ENCODE data around the gene PVALB. TPM values are rescaled to one million over a fixed set of nuclear protein-coding genes. Genes with fewer than 3 reads are reported as not detected.
"Not testable (repeated sequence)": the region's sequence is repeated elsewhere in the genome, so short reads cannot be mapped to it uniquely, and the experiment has no call there.

The PVALB gene
- total RNA-seq, 2 experiments from 2014 or later, result not detected

GRCh38 chr22:36762687-36763260, 54.1 kb downstream of the PVALB start:
- ATAC-seq (no peak), DNase-seq (no peak)
- H3K9me3 Mint-ChIP-seq (ENCODE audit: low read depth), result no peaks in the 10 kb centered on the region
- POLR2A ChIA-PET, result no interaction called here
- H3K4me1 Mint-ChIP-seq, result no peaks in the 10 kb centered on the region
- H3K27me3 Mint-ChIP-seq, result no peaks in the 10 kb centered on the region
- CTCF ChIA-PET, result no interaction called here
- no peak overlapping the region for H3K4me3 Mint-ChIP-seq
- peaks cover 1% of the 10 kb centered on the region for H3K36me3 Mint-ChIP-seq (ENCODE audit: low read depth)
- intact Hi-C loops (cut with DNase I, micrococcal nuclease), result no loop called here
- no peak overlapping the region for H3K27ac Mint-ChIP-seq

- H3K27me3 Mint-ChIP-seq, result no peaks in the 10 kb centered on the region
These were observed 55.1 kb downstream of the PVALB start for GRCh38 chr22:36761553-36762240.

GRCh38 chr22:36760786-36761185, 56.0 kb downstream of the PVALB start:
- POLR2A ChIA-PET, result no interaction called here
- no peak for ATAC-seq
- intact Hi-C loops (cut with DNase I, micrococcal nuclease), result no loop called here

More at GRCh38 chr22:36761553-36762240, 55.1 kb downstream of the PVALB start:
- Mint-ChIP-seq H3K4me3 (no peak overlapping the region), H3K36me3 (ENCODE audit: low read depth) (peaks cover 1% of the 10 kb centered on the region), H3K4me1 (no peaks in the 10 kb centered on the region), H3K27ac (no peak overlapping the region), H3K9me3 (ENCODE audit: low read depth) (no peaks in the 10 kb centered on the region)
- DNase-seq (no peak), ATAC-seq (no peak)
- intact Hi-C loops (cut with DNase I, micrococcal nuclease), result no loop called here
- CTCF ChIA-PET, result interaction anchor here (0.8 kb wide), 1 partner anchor 218 kb away, joined by 3 read pairs; no protein-coding TSS in a partner anchor
- POLR2A ChIA-PET, result no interaction called here

GRCh38 chr22:36759481-36760159, 57.2 kb downstream of the PVALB start:
- no peak for ATAC-seq
- POLR2A ChIA-PET, result no interaction called here
- Mint-ChIP-seq H3K9me3 (ENCODE audit: low read depth) (no peaks in the 10 kb centered on the region), H3K27ac (no peak overlapping the region), H3K27me3 (peaks cover under 1% of the 10 kb centered on the region), H3K36me3 (ENCODE audit: low read depth) (peaks cover 1% of the 10 kb centered on the region), H3K4me1 (no peaks in the 10 kb centered on the region), H3K4me3 (no peak overlapping the region)
- intact Hi-C loops (cut with DNase I, micrococcal nuclease), result no loop called here
- CTCF ChIA-PET, result interaction anchor here (0.6 to 1.2 kb wide), 3 partner anchors 10 to 93 kb away, joined by 4 to 5 read pairs (median 4); partner anchors contain the start of gene IFT27
- DNase-seq, result no peak

More at GRCh38 chr22:36760786-36761185, 56.0 kb downstream of the PVALB start:
- H3K36me3 Mint-ChIP-seq (ENCODE audit: low read depth), result peaks cover 1% of the 10 kb centered on the region
- no peaks in the 10 kb centered on the region for H3K9me3 Mint-ChIP-seq (ENCODE audit: low read depth)
- CTCF ChIA-PET, result no interaction called here
- H3K4me3 Mint-ChIP-seq, result no peak overlapping the region
- no peaks in the 10 kb centered on the region for H3K27me3 Mint-ChIP-seq
- no peak for DNase-seq
- H3K4me1 Mint-ChIP-seq, result no peaks in the 10 kb centered on the region
- H3K27ac Mint-ChIP-seq, result no peak overlapping the region

GRCh38 chr22:36758792-36759271, 58.0 kb downstream of the PVALB start:
- no peaks in the 10 kb centered on the region for H3K9me3 Mint-ChIP-seq (ENCODE audit: low read depth)
- no peaks in the 10 kb centered on the region for H3K4me1 Mint-ChIP-seq
- no peak for ATAC-seq
- H3K27me3 Mint-ChIP-seq, result peaks cover 2% of the 10 kb centered on the region
- H3K4me3 Mint-ChIP-seq, result no peak overlapping the region
- DNase-seq, result no peak
- intact Hi-C loops (cut with DNase I, micrococcal nuclease), result no loop called here
- no peak overlapping the region for H3K27ac Mint-ChIP-seq
- H3K36me3 Mint-ChIP-seq (ENCODE audit: low read depth), result peaks cover 1% of the 10 kb centered on the region
- CTCF ChIA-PET, result interaction anchor here (0.8 to 3.4 kb wide), 6 partner anchors 9 to 258 kb away, joined by 3 to 18 read pairs (median 4); partner anchors contain the start of gene IFT27
- POLR2A ChIA-PET, result no interaction called here

GRCh38 chr22:36757668-36758211, 59.1 kb downstream of the PVALB start:
- Mint-ChIP-seq H3K4me3 (no peak overlapping the region), H3K27ac (peak overlapping the region; percentile 37), H3K36me3 (ENCODE audit: low read depth) (peaks cover 1% of the 10 kb centered on the region), H3K4me1 (no peaks in the 10 kb centered on the region), H3K27me3 (peaks cover 4% of the 10 kb centered on the region), H3K9me3 (ENCODE audit: low read depth) (no peaks in the 10 kb centered on the region)
- ChIA-PET POLR2A (no interaction called here), CTCF (interaction anchor here (0.6 to 3.4 kb wide), 15 partner anchors 8 to 1306 kb away, joined by 3 to 18 read pairs (median 4); partner anchors contain the start of gene IFT27)
- DNase-seq, result peak; percentile 89
- intact Hi-C loops (cut with DNase I, micrococcal nuclease), result loop anchor here (1.0 kb wide), 3 partner anchors 17 to 221 kb away; no protein-coding TSS in a partner anchor
- ATAC-seq, result peak; percentile 93

- Mint-ChIP-seq H3K9me3 (ENCODE audit: low read depth) (no peaks in the 10 kb centered on the region), H3K27ac (peak overlapping the region; percentile 37), H3K36me3 (ENCODE audit: low read depth) (no peaks in the 10 kb centered on the region), H3K4me3 (no peak overlapping the region), H3K4me1 (no peaks in the 10 kb centered on the region), H3K27me3 (peaks cover 4% of the 10 kb centered on the region)
- no peak for ATAC-seq
- CTCF ChIA-PET, result interaction anchor here (0.6 to 3.4 kb wide), 13 partner anchors 9 to 1306 kb away, joined by 3 to 18 read pairs (median 3); partner anchors contain the start of gene IFT27
- DNase-seq, result no peak
- intact Hi-C loops (cut with DNase I, micrococcal nuclease), result loop anchor here (1.0 kb wide), 3 partner anchors 17 to 221 kb away; no protein-coding TSS in a partner anchor
- POLR2A ChIA-PET, result no interaction called here
These were observed 59.8 kb downstream of the PVALB start for GRCh38 chr22:36756746-36757655.

GRCh38 chr22:36756031-36756430, 60.8 kb downstream of the PVALB start:
- H3K36me3 Mint-ChIP-seq (ENCODE audit: low read depth), result no peaks in the 10 kb centered on the region
- no peak overlapping the region for H3K4me3 Mint-ChIP-seq
- CTCF ChIA-PET, result interaction anchor here (0.7 to 3.4 kb wide), 4 partner anchors 12 to 26 kb away, joined by 3 to 18 read pairs (median 6); partner anchors contain the start of gene IFT27
- DNase-seq (no peak), ATAC-seq (no peak)
- intact Hi-C loops (cut with DNase I, micrococcal nuclease), result no loop called here
- H3K9me3 Mint-ChIP-seq (ENCODE audit: low read depth), result no peaks in the 10 kb centered on the region
- H3K27ac Mint-ChIP-seq, result no peak overlapping the region
- H3K27me3 Mint-ChIP-seq, result peaks cover 4% of the 10 kb centered on the region
- POLR2A ChIA-PET, result interaction anchor here (0.6 kb wide), 1 partner anchor 31 kb away, joined by 3 read pairs; no protein-coding TSS in a partner anchor
- H3K4me1 Mint-ChIP-seq, result no peaks in the 10 kb centered on the region

GRCh38 chr22:36755316-36755715, 61.5 kb downstream of the PVALB start:
- no peak overlapping the region for H3K27ac Mint-ChIP-seq
- no peak for ATAC-seq
- POLR2A ChIA-PET, result interaction anchor here (0.6 kb wide), 1 partner anchor 31 kb away, joined by 3 read pairs; no protein-coding TSS in a partner anchor
- H3K27me3 Mint-ChIP-seq, result peaks cover 4% of the 10 kb centered on the region
- intact Hi-C loops (cut with DNase I, micrococcal nuclease), result no loop called here
- CTCF ChIA-PET, result interaction anchor here (1.0 to 3.4 kb wide), 3 partner anchors 11 to 20 kb away, joined by 3 to 18 read pairs (median 4); partner anchors contain the start of gene IFT27
- no peaks in the 10 kb centered on the region for H3K36me3 Mint-ChIP-seq (ENCODE audit: low read depth)
- H3K4me3 Mint-ChIP-seq, result no peak overlapping the region
- DNase-seq, result no peak
- H3K9me3 Mint-ChIP-seq (ENCODE audit: low read depth), result no peaks in the 10 kb centered on the region
- H3K4me1 Mint-ChIP-seq, result no peaks in the 10 kb centered on the region

- H3K9me3 Mint-ChIP-seq (ENCODE audit: low read depth); H3K27ac Mint-ChIP-seq; DNase-seq; POLR2A ChIA-PET; H3K36me3 Mint-ChIP-seq (ENCODE audit: low read depth); H3K27me3 Mint-ChIP-seq; ATAC-seq; H3K4me3 Mint-ChIP-seq; H3K4me1 Mint-ChIP-seq; intact Hi-C loops (cut with DNase I, micrococcal nuclease): not testable (repeated sequence)
- CTCF ChIA-PET, result interaction anchor here (1.0 to 1.1 kb wide), 2 partner anchors 11 to 18 kb away, joined by 3 to 4 read pairs; no protein-coding TSS in a partner anchor
These were observed 62.0 kb downstream of the PVALB start for GRCh38 chr22:36754881-36755280.

Data from activated CD4-positive, alpha-beta T cell treated with anti-CD3 and anti-CD28 coated beads for 36 hours (primary cell).